ENCODE measurements around the gene PROZ. TPM values are rescaled to one million over a fixed set of nuclear protein-coding genes. Genes with fewer than 3 reads are reported as not detected.

Gene PROZ
- total RNA-seq, 1 donor from 2014 or later = 0.18 TPM

- intact Hi-C loops (cut with micrococcal nuclease) = no loop called here
These were observed 43.4 kb downstream of the PROZ start for GRCh38 chr13:113201815-113202214.

GRCh38 chr13:113202912-113203311 is 44.5 kb downstream of the PROZ start:
- intact Hi-C loops (cut with micrococcal nuclease) = no loop called here

- intact Hi-C loops (cut with micrococcal nuclease) = no loop called here
These were observed 45.3 kb downstream of the PROZ start for GRCh38 chr13:113203507-113204377.

GRCh38 chr13:113204378-113204734 is 45.9 kb downstream of the PROZ start:
- intact Hi-C loops (cut with micrococcal nuclease) = no loop called here

GRCh38 chr13:113205428-113205931 is 47.0 kb downstream of the PROZ start:
- intact Hi-C loops (cut with micrococcal nuclease) = loop anchor here (5.0 kb wide), 1 partner anchor 263 kb away; no protein-coding TSS in a partner anchor

GRCh38 chr13:113207460-113207859 is 49.0 kb downstream of the PROZ start:
- intact Hi-C loops (cut with micrococcal nuclease) = loop anchor here (5.0 kb wide), 1 partner anchor 265 kb away; no protein-coding TSS in a partner anchor

GRCh38 chr13:113207890-113208420 is 49.5 kb downstream of the PROZ start:
- intact Hi-C loops (cut with micrococcal nuclease) = loop anchor here (2.0 to 5.0 kb wide), 3 partner anchors 47 to 283 kb away; partner anchors contain the start of gene DCUN1D2

GRCh38 chr13:113208421-113209335 is 50.2 kb downstream of the PROZ start, which contains the start of gene PCID2:
TSS of gene PCID2 (minus strand) at chr13:113208669. CDS start at chr13:113208634, 35 bp downstream.
- intact Hi-C loops (cut with micrococcal nuclease) = loop anchor here (1.0 to 5.0 kb wide), 6 partner anchors 48 to 282 kb away; partner anchors contain the start of genes DCUN1D2, LAMP1 and MCF2L

GRCh38 chr13:113209336-113209758 is 50.9 kb downstream of the PROZ start, which contains the start of gene CUL4A:
TSS of gene CUL4A (plus strand) at chr13:113209613. CDS start at chr13:113209628, 15 bp downstream.
- intact Hi-C loops (cut with micrococcal nuclease) = loop anchor here (1.0 to 5.0 kb wide), 6 partner anchors 49 to 281 kb away; partner anchors contain the start of genes DCUN1D2, LAMP1 and MCF2L

- intact Hi-C loops (cut with micrococcal nuclease) = loop anchor here (1.0 to 5.0 kb wide), 7 partner anchors 49 to 281 kb away; partner anchors contain the start of genes DCUN1D2, LAMP1 and MCF2L
These were observed 51.4 kb downstream of the PROZ start for GRCh38 chr13:113209759-113210421.

GRCh38 chr13:113210833-113211232 is 52.4 kb downstream of the PROZ start:
- intact Hi-C loops (cut with micrococcal nuclease) = loop anchor here (1.0 kb wide), 1 partner anchor 58 kb away; no protein-coding TSS in a partner anchor

GRCh38 chr13:113211774-113212173 is 53.3 kb downstream of the PROZ start:
- intact Hi-C loops (cut with micrococcal nuclease) = no loop called here

- intact Hi-C loops (cut with micrococcal nuclease) = no loop called here
These were observed 58.0 kb downstream of the PROZ start for GRCh38 chr13:113216254-113217048.

GRCh38 chr13:113218586-113218985 is 60.1 kb downstream of the PROZ start:
- intact Hi-C loops (cut with micrococcal nuclease) = no loop called here

- intact Hi-C loops (cut with micrococcal nuclease) = no loop called here
These were observed 61.0 kb downstream of the PROZ start for GRCh38 chr13:113219256-113219940.

- intact Hi-C loops (cut with micrococcal nuclease) = no loop called here
These were observed 61.7 kb downstream of the PROZ start for GRCh38 chr13:113220141-113220598.

- intact Hi-C loops (cut with micrococcal nuclease) = no loop called here
These were observed 62.4 kb downstream of the PROZ start for GRCh38 chr13:113220877-113221276.

Data from T-helper 2 cell treated with Interferon-gamma antibody and Interleukin-4, amounts not matched to agents 100 ng/mL and 5 ng/mL, for 36 hours (primary cell).